MM.1S (cell line): ENCODE data around the gene CAPN10.

ENCODE experiments used
- CTCF ChIP-seq: fragments of 300-600 bp; sonication (generic); IDR thresholded peaks from 2 replicates; pipeline ENCODE4 v1.5.1; 2016; ENCODE audit warnings: antibody characterized with exemption, low read length, mixed read lengths
- EZH2 ChIP-seq: fragments of 300-600 bp; sonication (generic); optimal IDR thresholded peaks from 2 replicates; pipeline ENCODE3; 2017; ENCODE audit warnings: low read depth, mild to moderate bottlenecking, antibody characterized with exemption, low read length, mixed read lengths
- EZH2phosphoT487 ChIP-seq: fragments of 300-600 bp; sonication (generic); IDR thresholded peaks from 2 replicates; pipeline ENCODE4 v1.6.1; 2018; ENCODE audit warnings: antibody characterized with exemption, low read length

GRCh38 chr2:240603081-240603835 is 16.7 kb downstream of the CAPN10 start:
- TF ChIP-seq CTCF: no peak
- TF ChIP-seq EZH2phosphoT487: no peak
- TF ChIP-seq EZH2: no peak
